Inferior parietal cortex (tissue), 1 donor: Measurements from ENCODE around the gene CCDC47.

ENCODE experiments used
- DNase-seq: peaks from one replicate; pipeline ENCODE4 v3.0.0-alpha.2; 2016; ENCODE audit errors: extremely low spot score

The CCDC47 gene

GRCh38 chr17:63698381-63698885 lies 75.0 kb downstream of the CCDC47 start:
- no peak for DNase-seq

- DNase-seq = no peak
Observed at GRCh38 chr17:63697341-63698286, 75.8 kb downstream of the CCDC47 start.

GRCh38 chr17:63696381-63696961 lies 76.9 kb downstream of the CCDC47 start:
- DNase-seq = no peak

- DNase-seq = no peak
Observed at GRCh38 chr17:63695889-63696288, 77.5 kb downstream of the CCDC47 start.
